ENCODE measurements around the gene TFEB. TPM values are rescaled to one million over a fixed set of nuclear protein-coding genes. Genes with fewer than 3 reads are reported as not detected.
A peak's percentile ranks its signal among the peaks of the same experiment; 100 is the strongest.

Gene TFEB
- total RNA-seq, 1 donor, result 3.0 TPM

DNA sequence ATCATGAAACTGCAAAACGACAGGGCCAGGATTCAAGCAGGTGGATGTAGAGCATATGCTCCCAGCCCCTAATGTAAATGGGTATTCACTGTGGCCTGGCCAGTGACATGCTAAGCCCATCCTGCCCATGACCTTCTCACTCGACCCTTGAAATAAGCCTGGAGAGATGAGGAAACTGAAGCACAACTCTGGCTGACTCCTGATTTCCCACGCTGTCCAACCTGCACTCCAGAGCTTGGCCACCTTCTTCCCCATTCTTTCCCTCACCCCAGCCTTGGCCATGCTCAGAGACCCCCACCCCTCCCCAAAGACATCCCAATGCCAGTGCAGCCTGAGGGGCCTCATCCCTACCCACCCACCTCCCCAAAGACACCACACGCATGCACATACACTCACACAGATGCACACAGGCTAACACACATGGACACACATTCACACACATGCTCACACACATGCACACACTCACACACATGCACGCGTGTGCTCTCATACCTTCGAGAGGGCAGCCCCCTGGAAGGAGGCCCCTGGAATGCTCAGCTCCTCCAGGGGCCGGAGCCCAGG lies 12.4 kb downstream of the TFEB start:
- TF ChIP-seq, protein P1, sequence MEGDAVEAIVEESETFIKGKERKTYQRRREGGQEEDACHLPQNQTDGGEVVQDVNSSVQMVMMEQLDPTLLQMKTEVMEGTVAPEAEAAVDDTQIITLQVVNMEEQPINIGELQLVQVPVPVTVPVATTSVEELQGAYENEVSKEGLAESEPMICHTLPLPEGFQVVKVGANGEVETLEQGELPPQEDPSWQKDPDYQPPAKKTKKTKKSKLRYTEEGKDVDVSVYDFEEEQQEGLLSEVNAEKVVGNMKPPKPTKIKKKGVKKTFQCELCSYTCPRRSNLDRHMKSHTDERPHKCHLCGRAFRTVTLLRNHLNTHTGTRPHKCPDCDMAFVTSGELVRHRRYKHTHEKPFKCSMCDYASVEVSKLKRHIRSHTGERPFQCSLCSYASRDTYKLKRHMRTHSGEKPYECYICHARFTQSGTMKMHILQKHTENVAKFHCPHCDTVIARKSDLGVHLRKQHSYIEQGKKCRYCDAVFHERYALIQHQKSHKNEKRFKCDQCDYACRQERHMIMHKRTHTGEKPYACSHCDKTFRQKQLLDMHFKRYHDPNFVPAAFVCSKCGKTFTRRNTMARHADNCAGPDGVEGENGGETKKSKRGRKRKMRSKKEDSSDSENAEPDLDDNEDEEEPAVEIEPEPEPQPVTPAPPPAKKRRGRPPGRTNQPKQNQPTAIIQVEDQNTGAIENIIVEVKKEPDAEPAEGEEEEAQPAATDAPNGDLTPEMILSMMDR (IDR thresholded peaks at IDR 0.05; ENCODE audit: insufficient read depth, low read depth, low read length), result no peak
- peak overlapping the region; percentile 45 for H3K4me3 ChIP-seq (ENCODE audit: low read depth, low read length)
- DNase-seq (ENCODE audit: low read depth), result peak; percentile 46

DNA sequence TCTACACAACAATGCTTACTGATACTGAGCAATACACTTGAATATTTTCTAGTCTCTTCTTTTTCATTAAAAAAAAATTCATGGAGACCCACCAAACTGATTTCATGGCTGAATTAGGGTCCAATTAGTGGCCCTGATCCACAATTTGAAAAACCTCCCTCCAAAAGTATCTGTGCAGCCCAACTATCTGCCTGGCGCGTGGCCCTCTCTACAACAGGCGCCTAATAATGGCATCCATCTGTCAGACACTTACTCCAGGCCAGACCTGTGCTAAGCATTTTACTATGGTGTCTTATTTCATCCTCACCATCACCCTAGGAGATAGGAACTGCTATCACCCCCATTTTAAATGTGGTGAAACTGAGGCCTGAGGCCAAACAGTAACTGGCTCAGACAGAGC lies 14.0 kb downstream of the TFEB start:
- TF ChIP-seq, protein P1 (IDR thresholded peaks at IDR 0.05; ENCODE audit: insufficient read depth, low read depth, low read length), result no peak
- H3K4me3 ChIP-seq (ENCODE audit: low read depth, low read length), result no peak overlapping the region
- DNase-seq (ENCODE audit: low read depth), result no peak

DNA sequence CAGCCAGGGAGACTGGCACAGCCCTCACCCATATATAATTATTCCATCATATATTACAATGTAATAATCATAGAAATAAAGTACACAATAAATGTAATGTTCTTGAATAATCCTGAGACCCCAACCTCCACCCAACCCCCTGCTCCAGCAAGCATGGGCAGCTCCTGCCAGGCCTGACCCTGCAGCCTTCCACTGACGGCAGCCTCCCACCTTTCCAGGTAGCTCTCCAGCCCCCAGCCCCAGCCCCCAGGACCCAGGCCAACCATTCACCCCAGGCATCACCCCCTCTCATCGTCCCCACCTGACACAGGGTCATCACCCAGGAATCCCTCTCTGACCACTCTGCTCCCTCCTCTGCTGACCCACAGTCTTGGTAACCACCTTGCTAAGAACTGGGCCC lies 14.6 kb downstream of the TFEB start:
- no peak for DNase-seq (ENCODE audit: low read depth)
- TF ChIP-seq, protein P1 (IDR thresholded peaks at IDR 0.05; ENCODE audit: insufficient read depth, low read depth, low read length), result no peak

DNA sequence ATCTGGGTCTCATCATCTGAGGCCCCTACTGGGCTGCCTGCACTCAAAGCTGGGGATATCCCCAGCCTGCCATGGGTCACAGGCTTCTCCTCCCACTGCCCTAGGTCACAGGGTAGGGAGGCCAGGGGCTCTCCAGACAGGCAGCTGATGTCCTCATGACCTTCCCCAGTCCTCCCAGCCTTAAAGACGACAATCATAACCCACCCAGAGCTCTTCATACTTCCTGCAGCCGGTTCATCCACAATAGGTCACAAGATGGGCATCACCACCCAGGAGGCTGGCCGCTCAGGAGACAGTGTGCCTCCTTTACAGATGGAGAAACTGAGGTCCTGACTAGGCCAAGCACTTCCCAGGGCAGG lies 15.2 kb downstream of the TFEB start:
- DNase-seq (ENCODE audit: low read depth), result no peak
- TF ChIP-seq, protein P1 (IDR thresholded peaks at IDR 0.05; ENCODE audit: insufficient read depth, low read depth, low read length), result no peak
- no peak overlapping the region for H3K4me3 ChIP-seq (ENCODE audit: low read depth, low read length)

More for the DNA sequence above, 14.6 kb downstream of the TFEB start:
- H3K4me3 ChIP-seq (ENCODE audit: low read depth, low read length), result no peak overlapping the region

DNA sequence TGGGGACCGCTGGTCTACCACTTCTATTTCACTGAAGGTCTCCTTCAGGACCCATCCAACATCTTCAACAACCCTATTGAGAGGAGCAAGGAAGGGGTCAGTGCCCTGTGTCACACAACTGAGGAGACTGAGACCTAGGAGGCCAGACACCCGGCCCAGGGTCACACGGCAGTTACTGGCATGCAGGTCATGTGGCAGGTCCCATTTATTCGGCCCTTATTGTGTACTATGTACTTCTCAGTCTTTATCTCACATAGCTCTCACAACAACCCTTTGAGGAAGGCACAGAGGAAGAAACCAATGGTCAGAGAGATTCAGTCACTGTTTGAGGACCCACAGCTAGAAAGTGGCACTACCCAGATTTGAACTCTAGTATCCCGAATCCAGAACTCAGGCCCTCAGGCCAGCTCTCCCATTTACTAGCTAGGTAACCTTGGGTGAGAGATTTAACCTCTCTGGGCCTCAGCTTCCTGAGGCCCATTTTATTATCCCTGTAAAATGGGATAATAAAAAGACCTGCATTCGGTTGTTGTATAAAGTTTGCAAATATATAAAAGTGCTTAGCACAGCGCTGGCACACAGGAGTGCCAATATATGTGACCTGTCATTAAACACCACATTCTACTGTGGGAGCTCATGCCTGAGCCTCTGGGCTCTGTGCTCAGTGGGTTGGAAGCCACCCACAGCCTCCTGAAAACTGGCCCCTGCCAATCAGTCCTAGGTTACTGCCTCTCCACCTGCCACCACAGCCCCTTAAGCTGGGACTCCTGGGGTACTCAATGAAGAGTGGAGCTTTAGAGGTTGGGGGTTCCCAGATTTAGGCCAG lies 15.8 kb downstream of the TFEB start:
- TF ChIP-seq, protein P1 (IDR thresholded peaks at IDR 0.05; ENCODE audit: insufficient read depth, low read depth, low read length), result no peak

DNA sequence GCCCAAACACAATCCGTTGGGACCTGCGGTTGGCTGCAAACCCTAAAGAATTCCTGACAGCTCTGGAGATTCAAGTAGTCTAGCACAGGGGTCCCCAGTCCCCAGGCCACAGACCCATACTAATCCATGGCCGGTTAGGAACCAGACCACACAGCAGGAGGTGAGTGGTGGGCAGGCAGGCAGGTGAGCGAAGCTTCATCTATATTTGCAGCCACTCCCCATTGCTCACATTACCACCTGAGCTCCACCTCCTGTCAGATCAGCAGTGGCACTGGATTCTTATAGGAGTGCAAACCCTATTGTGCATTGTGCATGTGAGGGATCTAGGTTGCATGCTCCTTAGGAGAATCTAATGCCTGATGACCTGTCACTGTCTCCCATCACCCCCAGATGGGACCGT lies 16.6 kb downstream of the TFEB start:
- DNase-seq (ENCODE audit: low read depth), result no peak
- no peak overlapping the region for H3K4me3 ChIP-seq (ENCODE audit: low read depth, low read length)
- TF ChIP-seq, protein P1 (IDR thresholded peaks at IDR 0.05; ENCODE audit: insufficient read depth, low read depth, low read length), result no peak

More for the DNA sequence above, 15.8 kb downstream of the TFEB start:
- DNase-seq (ENCODE audit: low read depth), result no peak
- no peak overlapping the region for H3K4me3 ChIP-seq (ENCODE audit: low read depth, low read length)

Measured in fibroblast of villous mesenchyme (primary cell).